ENCODE data around the gene C6orf132.

- no peak for TF ChIP-seq POLR2A (IDR thresholded peaks at IDR 0.05; ENCODE audit: low read depth, low read length)
- TF ChIP-seq POLR2AphosphoS5 (IDR thresholded peaks at IDR 0.05; ENCODE audit: low read depth, low read length) = no peak
- no peak for TF ChIP-seq TAF1 (IDR thresholded peaks at IDR 0.05; ENCODE audit: low read depth, low read length)
- no peak for TF ChIP-seq PAX5 (IDR thresholded peaks at IDR 0.05; ENCODE audit: insufficient read depth, low read length, severe bottlenecking)
These were observed 37.7 kb downstream of the C6orf132 start for GRCh38 chr6:42104804-42105125.

Data from GM12891 (cell line).